ENCODE results near the gene SIAH2.

DNA sequence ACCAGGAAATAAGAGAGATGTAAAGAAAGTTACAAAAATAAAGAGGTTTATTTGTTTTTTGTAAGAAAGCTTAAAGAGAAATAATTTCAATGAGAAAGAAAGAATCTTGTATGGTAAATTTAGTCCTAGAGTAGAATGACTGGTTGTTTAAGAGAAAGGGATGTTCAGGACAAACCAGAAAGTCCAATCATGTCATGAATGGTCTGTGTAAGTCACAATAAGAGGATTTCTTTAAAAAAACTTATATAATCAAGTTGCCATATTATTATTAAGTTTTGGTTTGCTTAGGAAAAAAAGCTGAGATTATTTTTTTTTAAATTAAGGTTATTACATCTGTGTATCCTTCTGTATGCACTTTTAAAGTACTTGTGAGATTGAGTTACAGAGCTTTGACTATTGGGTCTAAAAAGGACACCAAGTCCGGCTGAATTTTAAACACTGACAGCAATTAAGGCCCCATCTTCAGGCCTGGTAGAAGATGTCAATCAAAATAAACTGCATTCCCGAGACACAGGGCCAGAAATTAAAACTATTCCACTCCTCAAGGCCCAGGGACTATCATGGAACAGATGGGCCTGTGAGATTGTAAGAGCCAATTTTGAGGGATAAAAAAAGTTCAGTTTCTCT lies 71.4 kb downstream of the SIAH2 start:
- TF ChIP-seq POLR2A (IDR thresholded peaks at IDR 0.05; ENCODE audit: low read depth, low read length) (no peak), POLR2AphosphoS5 (IDR thresholded peaks at IDR 0.05; ENCODE audit: low read depth, low read length) (no peak)

All from GM12892 (cell line).